GM23338 (cell line): ENCODE results near the gene SC5D. TPM values are rescaled to one million over a fixed set of nuclear protein-coding genes. Genes with fewer than 3 reads are reported as not detected.

Experiments used
- ATAC-seq: fragments of 200-7000 bp; cut with Tn5 transposase; 3 replicates; pipeline ENCODE4 v1.9.1; 2020
- DNase-seq: peaks from one replicate; pipeline ENCODE4 v3.0.0-alpha.2; 2015; ENCODE audit warnings: low spot score
- H2AFZ ChIP-seq: fragments of 200-600 bp; sonication (generic); 2 replicates; pipeline ENCODE4 v1.8.0; 2016; ENCODE audit warnings: antibody characterized with exemption, mild to moderate bottlenecking, moderate library complexity
- H3F3A ChIP-seq: fragments of 200-600 bp; sonication (generic); replicated peaks from 2 replicates; pipeline ENCODE4 v1.8.0; 2017; ENCODE audit warnings: antibody characterized with exemption, mixed run types, low read depth
- H3K27ac ChIP-seq: fragments of 200-600 bp; sonication (generic); 2 replicates; pipeline ENCODE4 v1.6.1; 2016; ENCODE audit warnings: low read depth
- H3K27me3 ChIP-seq: fragments of 200-600 bp; sonication (generic); 2 replicates; pipeline ENCODE4 v1.8.0; 2016; ENCODE audit warnings: mild to moderate bottlenecking, mixed run types, moderate library complexity; ENCODE audit not compliant: insufficient read depth
- H3K36me3 ChIP-seq: fragments of 200-600 bp; sonication (generic); 2 replicates; pipeline ENCODE4 v1.8.0; 2016; ENCODE audit warnings: mild to moderate bottlenecking; ENCODE audit not compliant: insufficient read depth
- H3K4me1 ChIP-seq: fragments of 200-600 bp; sonication (generic); 2 replicates; pipeline ENCODE4 v1.8.0; 2016; ENCODE audit warnings: mild to moderate bottlenecking, moderate library complexity; ENCODE audit not compliant: insufficient read depth
- H3K4me2 ChIP-seq: fragments of 200-600 bp; sonication (generic); 2 replicates; pipeline ENCODE4 v1.7.1; 2017; ENCODE audit warnings: mixed run types
- H3K4me3 ChIP-seq: fragments of 200-600 bp; sonication (generic); 2 replicates; pipeline ENCODE4 v1.6.1; 2016; ENCODE audit warnings: mixed run types
- H3K79me2 ChIP-seq: fragments of 200-600 bp; sonication (generic); replicated peaks from 2 replicates; pipeline ENCODE4 v1.8.0; 2017; ENCODE audit warnings: mild to moderate bottlenecking; ENCODE audit not compliant: insufficient read depth
- H3K9me2 ChIP-seq: fragments of 200-600 bp; sonication (generic); 2 replicates; pipeline ENCODE4 v1.8.0; 2017; ENCODE audit not compliant: insufficient read depth
- H4K20me1 ChIP-seq: fragments of 200-600 bp; sonication (generic); replicated peaks from 2 replicates; pipeline ENCODE4 v1.8.0; 2017; ENCODE audit warnings: mild to moderate bottlenecking; ENCODE audit not compliant: insufficient read depth
- H3K27ac Mint-ChIP-seq: 2 replicates; pipeline ENCODE4 v1.8.0; 2020; ENCODE audit warnings: inconsistent platforms, mild to moderate bottlenecking, moderate library complexity, mixed read lengths
- H3K27me3 Mint-ChIP-seq: 3 replicates; pipeline ENCODE4 v1.8.0; 2022; ENCODE audit warnings: low read depth, mild to moderate bottlenecking, moderate library complexity, mixed read lengths, inconsistent platforms; ENCODE audit not compliant: insufficient read depth, poor library complexity
- H3K36me3 Mint-ChIP-seq: 3 replicates; pipeline ENCODE4 v1.8.0; 2021; ENCODE audit warnings: low read depth, mild to moderate bottlenecking, inconsistent platforms, moderate library complexity, mixed read lengths
- H3K4me1 Mint-ChIP-seq: 3 replicates; pipeline ENCODE4 v1.8.0; 2020; ENCODE audit warnings: mild to moderate bottlenecking, inconsistent platforms, mixed read lengths
- H3K4me3 Mint-ChIP-seq: 3 replicates; pipeline ENCODE4 v1.8.0; 2021; ENCODE audit warnings: moderate library complexity, mild to moderate bottlenecking, inconsistent platforms, mixed read lengths
- H3K9me3 Mint-ChIP-seq: 3 replicates; pipeline ENCODE4 v1.8.0; 2020; ENCODE audit warnings: moderate library complexity, mild to moderate bottlenecking, inconsistent platforms, mixed read lengths
- CREB1 ChIP-seq: fragments of 250-450 bp; sonication (Bioruptor Pico); IDR thresholded peaks from 2 replicates; pipeline ENCODE4 v1.5.0; 2020; ENCODE audit warnings: low read depth, mild to moderate bottlenecking, moderate library complexity
- EZH2 ChIP-seq: fragments of 200-600 bp; sonication (generic); IDR thresholded peaks from one replicate; pipeline ENCODE4 v1.8.0; 2017; ENCODE audit warnings: antibody characterized with exemption, mild to moderate bottlenecking, low read depth; ENCODE audit not compliant: unreplicated experiment
- EZH2phosphoT487 ChIP-seq: fragments of 200-600 bp; sonication (generic); IDR thresholded peaks from one replicate; pipeline ENCODE4 v1.8.1; 2018; ENCODE audit warnings: antibody characterized with exemption; ENCODE audit not compliant: unreplicated experiment
- JUNB ChIP-seq: IDR thresholded peaks from one replicate; pipeline ENCODE4 v1.6.1; 2016; ENCODE audit warnings: antibody characterized with exemption; ENCODE audit not compliant: unreplicated experiment
- NANOG ChIP-seq: IDR thresholded peaks from 2 replicates; pipeline ENCODE4 v1.6.1; 2016; ENCODE audit warnings: antibody characterized with exemption, borderline replicate concordance
- POLR2AphosphoS5 ChIP-seq: IDR thresholded peaks from 2 replicates; pipeline ENCODE4 v1.6.1; 2016; ENCODE audit warnings: antibody characterized with exemption, low read depth
- STAT1 ChIP-seq: IDR thresholded peaks from one replicate; pipeline ENCODE4 v1.6.1; 2016; ENCODE audit warnings: antibody characterized with exemption; ENCODE audit not compliant: unreplicated experiment
- ZNF114 ChIP-seq: fragments of 250-450 bp; sonication (Bioruptor Pico); IDR thresholded peaks from 2 replicates; pipeline ENCODE4 v1.5.0; 2020; ENCODE audit warnings: mild to moderate bottlenecking, moderate library complexity
- ZNF331 ChIP-seq: fragments of 250-450 bp; sonication (Bioruptor Pico); IDR thresholded peaks from 2 replicates; pipeline ENCODE4 v1.5.0; 2020; ENCODE audit warnings: low read depth, mild to moderate bottlenecking, moderate library complexity
- polyA plus RNA-seq: library from polyadenylated mRNA; unstranded; fragments of >200 nt; fragmentation: Nextera tagmentation; extraction: Ambion mirVana; gene quantifications from 2 replicates; pipeline ENCODE4 v1.2.1, GENCODE V29; 2016
- total RNA-seq: library from RNA; depleted of rRNA; stranded (reverse); fragments of >200 nt; shearing (Covaris generic); gene quantifications from 2 replicates; pipeline ENCODE4 v1.2.3, GENCODE V29; 2014
- TF ChIP-seq, protein P1 (sequence below): IDR thresholded peaks from one replicate; pipeline ENCODE4 v1.6.1; 2018; ENCODE audit warnings: antibody characterized with exemption; ENCODE audit not compliant: unreplicated experiment
- TF ChIP-seq, protein P2 (sequence below): IDR thresholded peaks from 2 replicates; pipeline ENCODE4 v1.6.1; 2016; ENCODE audit warnings: antibody characterized with exemption
- TF ChIP-seq, protein P3 (sequence below): fragments of 250-450 bp; sonication (Bioruptor Pico); IDR thresholded peaks from 2 replicates; pipeline ENCODE4 v1.5.0; 2020; ENCODE audit warnings: mild to moderate bottlenecking, moderate library complexity
- TF ChIP-seq, protein P4 (sequence below), 2 experiments: fragments of 200-600 bp in 1 of 2; sonication (generic) in 1 of 2; conservative IDR thresholded peaks; 2 replicates each; pipeline versions ENCODE4 v1.5.1 to v1.6.1; 2016 to 2017; ENCODE audit warnings: antibody characterized with exemption in 2 of 2, low read depth in 2 of 2, mild to moderate bottlenecking in 2 of 2, moderate library complexity in 1 of 2

SC5D gene
- total and polyA plus RNA-seq, 2 experiments from 2014 or later: 79.0 to 138 TPM

DNA sequence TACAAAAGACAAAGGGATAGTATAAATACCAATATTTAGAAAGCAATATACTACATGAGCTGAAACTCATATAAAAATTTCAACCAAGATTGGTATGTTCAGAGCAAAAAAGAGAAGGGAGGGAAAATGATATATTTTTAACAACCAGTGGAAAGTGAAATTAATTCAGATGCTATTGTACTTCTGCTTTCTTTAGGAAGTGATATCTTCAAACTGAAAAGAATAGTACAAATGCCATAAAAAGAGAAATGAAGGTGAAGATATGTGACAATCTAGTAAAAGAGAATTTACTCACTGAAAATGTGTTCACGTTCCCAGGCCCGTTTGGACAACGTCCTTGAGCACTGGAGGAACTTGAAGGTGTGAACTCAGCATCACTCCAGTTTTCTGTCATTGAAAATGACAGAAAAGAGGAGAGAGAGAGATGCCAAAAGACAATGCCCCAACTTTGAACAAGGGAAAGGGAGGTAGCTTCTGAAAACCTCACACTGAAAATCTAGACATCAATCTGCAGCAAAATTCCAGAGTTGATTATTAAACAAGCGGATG is 47.5 kb downstream of the SC5D start:
- Histone ChIP-seq H3K4me3 (no peak overlapping the region), H3K4me2 (no peak overlapping the region), H3F3A (no peaks in the 10 kb centered on the region), H3K4me1 (no peaks in the 10 kb centered on the region), H3K79me2 (no peaks in the 10 kb centered on the region), H3K27ac (no peak overlapping the region), H3K9me2 (0 out of 2 replicates have a peak, but pooled peaks cover 7% of the 10 kb centered on the region), H3K27me3 (no peaks in the 10 kb centered on the region), H4K20me1 (no peaks in the 10 kb centered on the region), H2AFZ (peak overlapping the region; percentile 15; the same call in 1 of the 2 replicates), H3K36me3 (no peaks in the 10 kb centered on the region)
- DNase-seq (no peak), ATAC-seq (no peak)
- no peak for TF ChIP-seq POLR2AphosphoS5
- TF ChIP-seq CREB1: no peak
- TF ChIP-seq, protein P1, sequence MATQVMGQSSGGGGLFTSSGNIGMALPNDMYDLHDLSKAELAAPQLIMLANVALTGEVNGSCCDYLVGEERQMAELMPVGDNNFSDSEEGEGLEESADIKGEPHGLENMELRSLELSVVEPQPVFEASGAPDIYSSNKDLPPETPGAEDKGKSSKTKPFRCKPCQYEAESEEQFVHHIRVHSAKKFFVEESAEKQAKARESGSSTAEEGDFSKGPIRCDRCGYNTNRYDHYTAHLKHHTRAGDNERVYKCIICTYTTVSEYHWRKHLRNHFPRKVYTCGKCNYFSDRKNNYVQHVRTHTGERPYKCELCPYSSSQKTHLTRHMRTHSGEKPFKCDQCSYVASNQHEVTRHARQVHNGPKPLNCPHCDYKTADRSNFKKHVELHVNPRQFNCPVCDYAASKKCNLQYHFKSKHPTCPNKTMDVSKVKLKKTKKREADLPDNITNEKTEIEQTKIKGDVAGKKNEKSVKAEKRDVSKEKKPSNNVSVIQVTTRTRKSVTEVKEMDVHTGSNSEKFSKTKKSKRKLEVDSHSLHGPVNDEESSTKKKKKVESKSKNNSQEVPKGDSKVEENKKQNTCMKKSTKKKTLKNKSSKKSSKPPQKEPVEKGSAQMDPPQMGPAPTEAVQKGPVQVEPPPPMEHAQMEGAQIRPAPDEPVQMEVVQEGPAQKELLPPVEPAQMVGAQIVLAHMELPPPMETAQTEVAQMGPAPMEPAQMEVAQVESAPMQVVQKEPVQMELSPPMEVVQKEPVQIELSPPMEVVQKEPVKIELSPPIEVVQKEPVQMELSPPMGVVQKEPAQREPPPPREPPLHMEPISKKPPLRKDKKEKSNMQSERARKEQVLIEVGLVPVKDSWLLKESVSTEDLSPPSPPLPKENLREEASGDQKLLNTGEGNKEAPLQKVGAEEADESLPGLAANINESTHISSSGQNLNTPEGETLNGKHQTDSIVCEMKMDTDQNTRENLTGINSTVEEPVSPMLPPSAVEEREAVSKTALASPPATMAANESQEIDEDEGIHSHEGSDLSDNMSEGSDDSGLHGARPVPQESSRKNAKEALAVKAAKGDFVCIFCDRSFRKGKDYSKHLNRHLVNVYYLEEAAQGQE: no peak
- TF ChIP-seq ZNF114: no peak
- TF ChIP-seq, protein P2, sequence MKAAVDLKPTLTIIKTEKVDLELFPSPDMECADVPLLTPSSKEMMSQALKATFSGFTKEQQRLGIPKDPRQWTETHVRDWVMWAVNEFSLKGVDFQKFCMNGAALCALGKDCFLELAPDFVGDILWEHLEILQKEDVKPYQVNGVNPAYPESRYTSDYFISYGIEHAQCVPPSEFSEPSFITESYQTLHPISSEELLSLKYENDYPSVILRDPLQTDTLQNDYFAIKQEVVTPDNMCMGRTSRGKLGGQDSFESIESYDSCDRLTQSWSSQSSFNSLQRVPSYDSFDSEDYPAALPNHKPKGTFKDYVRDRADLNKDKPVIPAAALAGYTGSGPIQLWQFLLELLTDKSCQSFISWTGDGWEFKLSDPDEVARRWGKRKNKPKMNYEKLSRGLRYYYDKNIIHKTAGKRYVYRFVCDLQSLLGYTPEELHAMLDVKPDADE: no peak
- TF ChIP-seq, protein P3, sequence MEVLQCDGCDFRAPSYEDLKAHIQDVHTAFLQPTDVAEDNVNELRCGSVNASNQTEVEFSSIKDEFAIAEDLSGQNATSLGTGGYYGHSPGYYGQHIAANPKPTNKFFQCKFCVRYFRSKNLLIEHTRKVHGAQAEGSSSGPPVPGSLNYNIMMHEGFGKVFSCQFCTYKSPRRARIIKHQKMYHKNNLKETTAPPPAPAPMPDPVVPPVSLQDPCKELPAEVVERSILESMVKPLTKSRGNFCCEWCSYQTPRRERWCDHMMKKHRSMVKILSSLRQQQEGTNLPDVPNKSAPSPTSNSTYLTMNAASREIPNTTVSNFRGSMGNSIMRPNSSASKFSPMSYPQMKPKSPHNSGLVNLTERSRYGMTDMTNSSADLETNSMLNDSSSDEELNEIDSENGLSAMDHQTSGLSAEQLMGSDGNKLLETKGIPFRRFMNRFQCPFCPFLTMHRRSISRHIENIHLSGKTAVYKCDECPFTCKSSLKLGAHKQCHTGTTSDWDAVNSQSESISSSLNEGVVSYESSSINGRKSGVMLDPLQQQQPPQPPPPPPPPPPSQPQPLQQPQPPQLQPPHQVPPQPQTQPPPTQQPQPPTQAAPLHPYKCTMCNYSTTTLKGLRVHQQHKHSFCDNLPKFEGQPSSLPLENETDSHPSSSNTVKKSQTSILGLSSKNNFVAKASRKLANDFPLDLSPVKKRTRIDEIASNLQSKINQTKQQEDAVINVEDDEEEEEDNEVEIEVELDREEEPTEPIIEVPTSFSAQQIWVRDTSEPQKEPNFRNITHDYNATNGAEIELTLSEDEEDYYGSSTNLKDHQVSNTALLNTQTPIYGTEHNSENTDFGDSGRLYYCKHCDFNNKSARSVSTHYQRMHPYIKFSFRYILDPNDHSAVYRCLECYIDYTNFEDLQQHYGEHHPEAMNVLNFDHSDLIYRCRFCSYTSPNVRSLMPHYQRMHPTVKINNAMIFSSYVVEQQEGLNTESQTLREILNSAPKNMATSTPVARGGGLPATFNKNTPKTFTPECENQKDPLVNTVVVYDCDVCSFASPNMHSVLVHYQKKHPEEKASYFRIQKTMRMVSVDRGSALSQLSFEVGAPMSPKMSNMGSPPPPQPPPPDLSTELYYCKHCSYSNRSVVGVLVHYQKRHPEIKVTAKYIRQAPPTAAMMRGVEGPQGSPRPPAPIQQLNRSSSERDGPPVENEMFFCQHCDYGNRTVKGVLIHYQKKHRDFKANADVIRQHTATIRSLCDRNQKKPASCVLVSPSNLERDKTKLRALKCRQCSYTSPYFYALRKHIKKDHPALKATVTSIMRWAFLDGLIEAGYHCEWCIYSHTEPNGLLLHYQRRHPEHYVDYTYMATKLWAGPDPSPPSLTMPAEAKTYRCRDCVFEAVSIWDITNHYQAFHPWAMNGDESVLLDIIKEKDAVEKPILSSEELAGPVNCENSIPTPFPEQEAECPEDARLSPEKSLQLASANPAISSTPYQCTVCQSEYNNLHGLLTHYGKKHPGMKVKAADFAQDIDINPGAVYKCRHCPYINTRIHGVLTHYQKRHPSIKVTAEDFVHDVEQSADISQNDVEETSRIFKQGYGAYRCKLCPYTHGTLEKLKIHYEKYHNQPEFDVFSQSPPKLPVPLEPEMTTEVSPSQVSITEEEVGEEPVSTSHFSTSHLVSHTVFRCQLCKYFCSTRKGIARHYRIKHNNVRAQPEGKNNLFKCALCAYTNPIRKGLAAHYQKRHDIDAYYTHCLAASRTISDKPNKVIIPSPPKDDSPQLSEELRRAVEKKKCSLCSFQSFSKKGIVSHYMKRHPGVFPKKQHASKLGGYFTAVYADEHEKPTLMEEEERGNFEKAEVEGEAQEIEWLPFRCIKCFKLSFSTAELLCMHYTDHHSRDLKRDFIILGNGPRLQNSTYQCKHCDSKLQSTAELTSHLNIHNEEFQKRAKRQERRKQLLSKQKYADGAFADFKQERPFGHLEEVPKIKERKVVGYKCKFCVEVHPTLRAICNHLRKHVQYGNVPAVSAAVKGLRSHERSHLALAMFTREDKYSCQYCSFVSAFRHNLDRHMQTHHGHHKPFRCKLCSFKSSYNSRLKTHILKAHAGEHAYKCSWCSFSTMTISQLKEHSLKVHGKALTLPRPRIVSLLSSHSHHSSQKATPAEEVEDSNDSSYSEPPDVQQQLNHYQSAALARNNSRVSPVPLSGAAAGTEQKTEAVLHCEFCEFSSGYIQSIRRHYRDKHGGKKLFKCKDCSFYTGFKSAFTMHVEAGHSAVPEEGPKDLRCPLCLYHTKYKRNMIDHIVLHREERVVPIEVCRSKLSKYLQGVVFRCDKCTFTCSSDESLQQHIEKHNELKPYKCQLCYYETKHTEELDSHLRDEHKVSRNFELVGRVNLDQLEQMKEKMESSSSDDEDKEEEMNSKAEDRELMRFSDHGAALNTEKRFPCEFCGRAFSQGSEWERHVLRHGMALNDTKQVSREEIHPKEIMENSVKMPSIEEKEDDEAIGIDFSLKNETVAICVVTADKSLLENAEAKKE (CRISPR knock-in tag): no peak
- TF ChIP-seq EZH2: no peak
- TF ChIP-seq JUNB: no peak
- TF ChIP-seq, protein P4, sequence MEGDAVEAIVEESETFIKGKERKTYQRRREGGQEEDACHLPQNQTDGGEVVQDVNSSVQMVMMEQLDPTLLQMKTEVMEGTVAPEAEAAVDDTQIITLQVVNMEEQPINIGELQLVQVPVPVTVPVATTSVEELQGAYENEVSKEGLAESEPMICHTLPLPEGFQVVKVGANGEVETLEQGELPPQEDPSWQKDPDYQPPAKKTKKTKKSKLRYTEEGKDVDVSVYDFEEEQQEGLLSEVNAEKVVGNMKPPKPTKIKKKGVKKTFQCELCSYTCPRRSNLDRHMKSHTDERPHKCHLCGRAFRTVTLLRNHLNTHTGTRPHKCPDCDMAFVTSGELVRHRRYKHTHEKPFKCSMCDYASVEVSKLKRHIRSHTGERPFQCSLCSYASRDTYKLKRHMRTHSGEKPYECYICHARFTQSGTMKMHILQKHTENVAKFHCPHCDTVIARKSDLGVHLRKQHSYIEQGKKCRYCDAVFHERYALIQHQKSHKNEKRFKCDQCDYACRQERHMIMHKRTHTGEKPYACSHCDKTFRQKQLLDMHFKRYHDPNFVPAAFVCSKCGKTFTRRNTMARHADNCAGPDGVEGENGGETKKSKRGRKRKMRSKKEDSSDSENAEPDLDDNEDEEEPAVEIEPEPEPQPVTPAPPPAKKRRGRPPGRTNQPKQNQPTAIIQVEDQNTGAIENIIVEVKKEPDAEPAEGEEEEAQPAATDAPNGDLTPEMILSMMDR (conservative IDR thresholded peaks at IDR 0.05; ENCODE audit: low read depth in 2 of 2): no peak
- TF ChIP-seq STAT1: no peak
- no peak for TF ChIP-seq ZNF331 (CRISPR knock-in tag)
- no peak for TF ChIP-seq EZH2phosphoT487
- no peak for TF ChIP-seq NANOG
- H3K27ac Mint-ChIP-seq: no peak overlapping the region
- H3K27me3 Mint-ChIP-seq: peaks cover under 1% of the 10 kb centered on the region
- H3K9me3 Mint-ChIP-seq: no peaks in the 10 kb centered on the region
- H3K36me3 Mint-ChIP-seq: no peaks in the 10 kb centered on the region
- H3K4me3 Mint-ChIP-seq: no peak overlapping the region
- peaks cover under 1% of the 10 kb centered on the region; the same call in 2 of the 3 replicates for H3K4me1 Mint-ChIP-seq
